ENCODE measurements around the gene TIPIN. TPM values are rescaled to one million over a fixed set of nuclear protein-coding genes. Genes with fewer than 3 reads are reported as not detected.
A peak's percentile ranks its signal among the peaks of the same experiment; 100 is the strongest.

The TIPIN gene, protein sequence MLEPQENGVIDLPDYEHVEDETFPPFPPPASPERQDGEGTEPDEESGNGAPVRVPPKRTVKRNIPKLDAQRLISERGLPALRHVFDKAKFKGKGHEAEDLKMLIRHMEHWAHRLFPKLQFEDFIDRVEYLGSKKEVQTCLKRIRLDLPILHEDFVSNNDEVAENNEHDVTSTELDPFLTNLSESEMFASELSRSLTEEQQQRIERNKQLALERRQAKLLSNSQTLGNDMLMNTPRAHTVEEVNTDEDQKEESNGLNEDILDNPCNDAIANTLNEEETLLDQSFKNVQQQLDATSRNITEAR
- total RNA-seq: 9.5 to 10.5 TPM (median 10.2 TPM) in 3 replicates

DNA sequence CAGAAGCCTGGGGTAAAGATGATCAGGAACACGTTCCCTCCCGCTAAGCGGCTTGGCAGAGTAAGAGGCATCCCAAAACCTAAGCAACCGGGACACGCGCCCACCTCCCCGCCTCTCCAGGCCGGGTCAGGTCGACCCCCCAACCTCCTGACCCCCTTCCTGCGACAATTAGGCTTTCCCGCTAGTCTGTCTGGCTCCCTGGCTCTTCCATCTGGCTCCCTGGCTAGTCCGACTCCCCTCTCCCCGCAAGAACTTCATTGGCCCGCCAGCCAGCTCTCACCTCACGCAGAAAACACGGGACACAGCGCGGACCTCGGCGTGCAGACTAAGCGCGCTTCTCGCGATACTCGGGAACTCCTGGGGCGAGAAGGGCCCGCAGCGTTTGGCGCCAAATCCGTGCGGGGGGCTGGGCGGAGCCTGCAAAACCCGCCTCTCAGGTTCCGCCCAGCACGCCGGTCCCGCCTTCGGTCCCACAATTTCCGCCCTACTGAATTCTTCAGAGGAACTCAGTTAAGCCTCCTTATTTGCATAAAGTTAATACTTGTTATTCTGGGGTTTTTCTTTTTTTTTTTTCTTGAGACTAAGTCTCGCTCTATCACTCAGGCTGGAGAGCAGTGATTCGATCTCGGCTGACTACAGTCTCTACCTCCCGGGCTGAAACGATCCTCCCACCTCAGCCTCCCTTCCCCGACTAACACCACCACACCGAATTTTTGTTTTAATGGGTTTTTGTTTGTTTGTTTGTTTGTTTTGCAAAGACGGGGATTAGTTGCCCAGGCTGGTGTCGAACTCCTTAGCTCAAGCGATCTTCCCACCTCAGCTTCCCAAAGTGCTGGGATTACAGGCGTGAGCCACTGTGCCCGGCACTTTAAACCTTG, at the start of gene TIPIN:
TIPIN (minus strand) TSS at position 327 of the 878 bp plus-strand sequence. CDS start 3,738 bp downstream, outside the sequence.
- no peak for TF ChIP-seq CTCF (IDR thresholded peaks at IDR 0.05; ENCODE audit: unreplicated experiment)
- peaks cover 12% of the 10 kb centered on the region for H3K4me1 Mint-ChIP-seq
- H3K4me3 Mint-ChIP-seq: peak within 1 kb of the TSS; percentile 90
- peak; percentile 91 to 95 for DNase-seq (ENCODE audit: low spot score in 2 of 2, unreplicated experiment in 2 of 2)
- H3K36me3 Mint-ChIP-seq: peaks cover 8% of the 10 kb centered on the region
- H3K27ac Mint-ChIP-seq: peak within 1 kb of the TSS; percentile 93
- no peaks in the 10 kb centered on the region for H3K27me3 Mint-ChIP-seq (ENCODE audit: low read depth)
- H3K9me3 Mint-ChIP-seq: no peaks in the 10 kb centered on the region

GRCh38 chr15:66405615-66406014, 49.1 kb upstream of the TIPIN start:
- Mint-ChIP-seq H3K9me3 (no peaks in the 10 kb centered on the region), H3K27me3 (ENCODE audit: low read depth) (no peaks in the 10 kb centered on the region), H3K27ac (peak overlapping the region; percentile 5), H3K36me3 (no peaks in the 10 kb centered on the region), H3K4me3 (no peak overlapping the region), H3K4me1 (peaks cover 12% of the 10 kb centered on the region)
- no peak for TF ChIP-seq CTCF (IDR thresholded peaks at IDR 0.05; ENCODE audit: unreplicated experiment)
- no peak for DNase-seq (ENCODE audit: low spot score in 2 of 2, unreplicated experiment in 2 of 2)

DNA sequence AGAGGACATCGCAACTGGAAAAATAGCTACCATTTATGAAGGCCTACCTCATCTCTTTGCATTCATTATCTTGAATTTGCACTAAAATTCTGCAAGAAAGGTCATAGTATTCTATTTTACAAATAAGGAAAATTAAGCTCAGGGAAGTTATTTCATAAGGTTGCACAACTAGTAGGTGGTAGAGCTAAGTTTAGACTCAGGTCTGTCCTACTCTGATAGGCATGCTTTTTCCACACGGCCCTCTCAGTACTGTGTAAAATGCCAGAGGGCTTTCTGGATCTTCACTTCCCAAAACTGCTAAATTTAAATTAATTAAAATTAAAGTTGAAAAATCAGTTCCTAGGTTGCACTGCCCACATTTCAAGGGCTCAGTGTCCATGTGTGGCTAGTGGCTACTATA, 48.5 kb upstream of the TIPIN start:
- Mint-ChIP-seq H3K27me3 (ENCODE audit: low read depth) (no peaks in the 10 kb centered on the region), H3K4me3 (no peak overlapping the region), H3K27ac (peak overlapping the region; percentile 57), H3K9me3 (no peaks in the 10 kb centered on the region), H3K36me3 (no peaks in the 10 kb centered on the region), H3K4me1 (peaks cover 12% of the 10 kb centered on the region)
- no peak for TF ChIP-seq CTCF (IDR thresholded peaks at IDR 0.05; ENCODE audit: unreplicated experiment)
- DNase-seq (ENCODE audit: low spot score in 2 of 2, unreplicated experiment in 2 of 2): no peak

- no peaks in the 10 kb centered on the region for H3K27me3 Mint-ChIP-seq (ENCODE audit: low read depth)
- H3K4me3 Mint-ChIP-seq: no peak overlapping the region
- H3K4me1 Mint-ChIP-seq: peaks cover 12% of the 10 kb centered on the region
- H3K9me3 Mint-ChIP-seq: no peaks in the 10 kb centered on the region
- no peak for DNase-seq (ENCODE audit: low spot score in 2 of 2, unreplicated experiment in 2 of 2)
- peak overlapping the region; percentile 57 for H3K27ac Mint-ChIP-seq
- no peak for TF ChIP-seq CTCF (IDR thresholded peaks at IDR 0.05; ENCODE audit: unreplicated experiment)
- no peaks in the 10 kb centered on the region for H3K36me3 Mint-ChIP-seq
Observed at GRCh38 chr15:66404532-66404931, 48.0 kb upstream of the TIPIN start.

- no peaks in the 10 kb centered on the region for H3K9me3 Mint-ChIP-seq
- DNase-seq (ENCODE audit: low spot score in 2 of 2, unreplicated experiment in 2 of 2): no peak
- peaks cover 12% of the 10 kb centered on the region for H3K4me1 Mint-ChIP-seq
- no peak for TF ChIP-seq CTCF (IDR thresholded peaks at IDR 0.05; ENCODE audit: unreplicated experiment)
- H3K27ac Mint-ChIP-seq: no peak overlapping the region
- H3K36me3 Mint-ChIP-seq: no peaks in the 10 kb centered on the region
- no peaks in the 10 kb centered on the region for H3K27me3 Mint-ChIP-seq (ENCODE audit: low read depth)
- H3K4me3 Mint-ChIP-seq: no peak overlapping the region
Observed at GRCh38 chr15:66404122-66404521, 47.6 kb upstream of the TIPIN start.
